ENCODE data around the gene BICC1. TPM values are rescaled to one million over a fixed set of nuclear protein-coding genes. Genes with fewer than 3 reads are reported as not detected.

The BICC1 gene
- total RNA-seq, 1 donor from 2014 or later = 58.0 TPM

GRCh38 chr10:58641708-58642107 is 129.0 kb downstream of the BICC1 start:
- Histone ChIP-seq H3K36me3 (ENCODE audit: control insufficient read depth, insufficient read depth, low read length) (no peaks in the 10 kb centered on the region), H3K27me3 (ENCODE audit: control insufficient read depth, insufficient read depth, low read length) (no peaks in the 10 kb centered on the region), H3K4me3 (ENCODE audit: low read depth, low read length) (no peak overlapping the region)
- TF ChIP-seq CTCF (IDR thresholded peaks at IDR 0.05; ENCODE audit: insufficient read depth, low read length, poor library complexity, severe bottlenecking) = no peak
- no peak for DNase-seq (ENCODE audit: low read depth)

GRCh38 chr10:58642283-58642682 is 129.6 kb downstream of the BICC1 start:
- Histone ChIP-seq H3K36me3 (ENCODE audit: control insufficient read depth, insufficient read depth, low read length) (no peaks in the 10 kb centered on the region), H3K27me3 (ENCODE audit: control insufficient read depth, insufficient read depth, low read length) (no peaks in the 10 kb centered on the region), H3K4me3 (ENCODE audit: low read depth, low read length) (no peak overlapping the region)
- no peak for TF ChIP-seq CTCF (IDR thresholded peaks at IDR 0.05; ENCODE audit: insufficient read depth, low read length, poor library complexity, severe bottlenecking)
- DNase-seq (ENCODE audit: low read depth) = no peak

- no peak overlapping the region for H3K4me3 ChIP-seq (ENCODE audit: low read depth, low read length)
- no peak for DNase-seq (ENCODE audit: low read depth)
- TF ChIP-seq CTCF (IDR thresholded peaks at IDR 0.05; ENCODE audit: insufficient read depth, low read length, poor library complexity, severe bottlenecking) = no peak
- no peaks in the 10 kb centered on the region for H3K27me3 ChIP-seq (ENCODE audit: control insufficient read depth, insufficient read depth, low read length)
- H3K36me3 ChIP-seq (ENCODE audit: control insufficient read depth, insufficient read depth, low read length) = no peaks in the 10 kb centered on the region
Measured at GRCh38 chr10:58642916-58643428, 130.3 kb downstream of the BICC1 start.

GRCh38 chr10:58644311-58644710 is 131.6 kb downstream of the BICC1 start:
- Histone ChIP-seq H3K27me3 (ENCODE audit: control insufficient read depth, insufficient read depth, low read length) (no peaks in the 10 kb centered on the region), H3K4me3 (ENCODE audit: low read depth, low read length) (no peak overlapping the region), H3K36me3 (ENCODE audit: control insufficient read depth, insufficient read depth, low read length) (no peaks in the 10 kb centered on the region)
- no peak for DNase-seq (ENCODE audit: low read depth)
- no peak for TF ChIP-seq CTCF (IDR thresholded peaks at IDR 0.05; ENCODE audit: insufficient read depth, low read length, poor library complexity, severe bottlenecking)

- no peak for TF ChIP-seq CTCF (IDR thresholded peaks at IDR 0.05; ENCODE audit: insufficient read depth, low read length, poor library complexity, severe bottlenecking)
- no peaks in the 10 kb centered on the region for H3K27me3 ChIP-seq (ENCODE audit: control insufficient read depth, insufficient read depth, low read length)
- H3K4me3 ChIP-seq (ENCODE audit: low read depth, low read length) = no peak overlapping the region
- DNase-seq (ENCODE audit: low read depth) = no peak
- H3K36me3 ChIP-seq (ENCODE audit: control insufficient read depth, insufficient read depth, low read length) = no peaks in the 10 kb centered on the region
Measured at GRCh38 chr10:58645416-58646146, 132.9 kb downstream of the BICC1 start.

All from kidney epithelial cell (primary cell).